H9 (cell line): ENCODE data around the gene VPS13A. TPM values are rescaled to one million over a fixed set of nuclear protein-coding genes. Genes with fewer than 3 reads are reported as not detected.

Source experiments
- DNase-seq: peaks from one replicate; pipeline ENCODE4 v3.0.0-alpha.2; 2017
- H2AFZ ChIP-seq: one replicate; pipeline ENCODE4 v1.6.1; 2013; ENCODE audit warnings: mild to moderate bottlenecking, low read length, control low read depth, moderate library complexity
- H2AK5ac ChIP-seq: 2 replicates; pipeline ENCODE4 v1.6.1; 2013; ENCODE audit warnings: low read length, control low read depth, mixed read lengths; ENCODE audit not compliant: insufficient read length
- H2BK120ac ChIP-seq: one replicate; pipeline ENCODE4 v1.6.1; 2013; ENCODE audit warnings: low read depth, mild to moderate bottlenecking, low read length, control low read depth, inconsistent platforms; ENCODE audit not compliant: poor library complexity, severe bottlenecking
- H2BK12ac ChIP-seq: 2 replicates; pipeline ENCODE4 v1.6.1; 2013; ENCODE audit warnings: low read length, control low read depth, mixed read lengths, low read depth; ENCODE audit not compliant: insufficient read length
- H2BK15ac ChIP-seq: 2 replicates; pipeline ENCODE4 v1.6.1; 2013; ENCODE audit warnings: low read depth, low read length, control low read depth
- H2BK20ac ChIP-seq: one replicate; pipeline ENCODE4 v1.6.1; 2013; ENCODE audit warnings: low read depth, mild to moderate bottlenecking, low read length, control low read depth, inconsistent platforms; ENCODE audit not compliant: poor library complexity, severe bottlenecking
- H2BK5ac ChIP-seq: 2 replicates; pipeline ENCODE4 v1.6.1; 2013; ENCODE audit warnings: low read length, control low read depth, mixed read lengths; ENCODE audit not compliant: insufficient read length
- H3K14ac ChIP-seq: 2 replicates; pipeline ENCODE4 v1.6.1; 2013; ENCODE audit warnings: low read length, control low read depth; ENCODE audit not compliant: insufficient read depth
- H3K18ac ChIP-seq: 2 replicates; pipeline ENCODE4 v1.6.1; 2013; ENCODE audit warnings: low read depth, mild to moderate bottlenecking, mixed read lengths, low read length, control low read depth; ENCODE audit not compliant: insufficient read length
- H3K23ac ChIP-seq: 2 replicates; pipeline ENCODE4 v1.6.1; 2013; ENCODE audit warnings: low read length, control low read depth, mixed read lengths, low read depth; ENCODE audit not compliant: insufficient read length
- H3K23me2 ChIP-seq: 2 replicates; pipeline ENCODE4 v1.6.1; 2013; ENCODE audit warnings: low read depth, mild to moderate bottlenecking, mixed read lengths, low read length, control low read depth; ENCODE audit not compliant: insufficient read length, poor library complexity, severe bottlenecking
- H3K27ac ChIP-seq: 2 replicates; pipeline ENCODE4 v1.5.1; 2013; ENCODE audit warnings: low read length, control low read depth, mixed read lengths, low read depth; ENCODE audit not compliant: insufficient read length
- H3K27me3 ChIP-seq: 2 replicates; pipeline ENCODE4 v1.6.1; 2013; ENCODE audit warnings: low read length, control low read depth, inconsistent platforms; ENCODE audit not compliant: insufficient read depth
- H3K4ac ChIP-seq: 2 replicates; pipeline ENCODE4 v1.6.1; 2013; ENCODE audit warnings: low read depth, mild to moderate bottlenecking, control low read depth, inconsistent platforms, low read length, moderate library complexity
- H3K4me1 ChIP-seq: 2 replicates; pipeline ENCODE4 v1.6.1; 2013; ENCODE audit warnings: low read length, control low read depth, inconsistent platforms; ENCODE audit not compliant: insufficient read depth
- H3K4me2 ChIP-seq: 2 replicates; pipeline ENCODE4 v1.6.1; 2013; ENCODE audit warnings: low read length, control low read depth, mixed read lengths; ENCODE audit not compliant: insufficient read length, insufficient read depth
- H3K56ac ChIP-seq: 2 replicates; pipeline ENCODE4 v1.6.1; 2013; ENCODE audit warnings: low read depth, mild to moderate bottlenecking, mixed read lengths, low read length, control low read depth; ENCODE audit not compliant: insufficient read length
- H3K79me1 ChIP-seq: 2 replicates; pipeline ENCODE4 v1.6.1; 2013; ENCODE audit warnings: low read depth, mild to moderate bottlenecking, moderate library complexity, low read length, control low read depth, inconsistent platforms; ENCODE audit not compliant: insufficient read depth, poor library complexity, severe bottlenecking
- H3K79me2 ChIP-seq: 2 replicates; pipeline ENCODE4 v1.6.1; 2013; ENCODE audit warnings: low read length, control low read depth, inconsistent platforms; ENCODE audit not compliant: insufficient read depth
- H3K9ac ChIP-seq: 2 replicates; pipeline ENCODE4 v1.6.1; 2013; ENCODE audit warnings: low read length, control low read depth, mixed read lengths; ENCODE audit not compliant: insufficient read length; ENCODE audit errors: extremely low read depth
- H3K9me3 ChIP-seq: one replicate; pipeline ENCODE4 v1.6.1; 2013; ENCODE audit warnings: low read depth, low read length, inconsistent platforms; ENCODE audit not compliant: control insufficient read depth
- H3T11ph ChIP-seq: one replicate; pipeline ENCODE4 v1.6.1; 2013; ENCODE audit warnings: mild to moderate bottlenecking, low read length, control low read depth, inconsistent platforms
- H4K20me1 ChIP-seq: one replicate; pipeline ENCODE4 v1.6.1; 2013; ENCODE audit not compliant: control insufficient read depth, insufficient read length, insufficient read depth
- H4K5ac ChIP-seq: 2 replicates; pipeline ENCODE4 v1.6.1; 2013; ENCODE audit warnings: low read depth, mild to moderate bottlenecking, mixed read lengths, low read length, control low read depth; ENCODE audit not compliant: insufficient read length
- H4K8ac ChIP-seq: replicated peaks from 2 replicates; pipeline ENCODE4 v1.6.1; 2013; ENCODE audit warnings: low read length, control low read depth, mixed read lengths, low read depth; ENCODE audit not compliant: insufficient read length
- H4K91ac ChIP-seq: 2 replicates; pipeline ENCODE4 v1.6.1; 2013; ENCODE audit warnings: low read depth, mild to moderate bottlenecking, moderate library complexity, mixed read lengths, low read length, control low read depth; ENCODE audit not compliant: insufficient read length
- H3K27ac Mint-ChIP-seq, 3 experiments: 2 replicates in 2 of 3; 3 replicates in 1 of 3; pipeline ENCODE4 v1.8.0; 2020 to 2021; ENCODE audit warnings: mixed read lengths in 3 of 3, mild to moderate bottlenecking in 1 of 3, moderate library complexity in 1 of 3
- H3K27me3 Mint-ChIP-seq: 2 replicates; pipeline ENCODE4 v1.8.0; 2021; ENCODE audit warnings: low read depth, mild to moderate bottlenecking, moderate library complexity, mixed read lengths
- H3K36me3 Mint-ChIP-seq, 3 experiments: 2 replicates in 2 of 3; 3 replicates in 1 of 3; pipeline ENCODE4 v1.8.0; 2020 to 2021; ENCODE audit warnings: low read depth in 3 of 3, mixed read lengths in 3 of 3; ENCODE audit not compliant: insufficient read depth in 1 of 3
- H3K4me1 Mint-ChIP-seq, 2 experiments: 2 replicates each; pipeline ENCODE4 v1.8.0; 2020; ENCODE audit warnings: mixed read lengths in 2 of 2
- H3K4me3 Mint-ChIP-seq, 2 experiments: 2 replicates in 1 of 2; 3 replicates in 1 of 2; pipeline ENCODE4 v1.8.0; 2020 to 2021; ENCODE audit warnings: mild to moderate bottlenecking in 2 of 2, mixed read lengths in 2 of 2, moderate library complexity in 1 of 2
- H3K9me3 Mint-ChIP-seq, 2 experiments: 2 replicates in 1 of 2; 3 replicates in 1 of 2; pipeline ENCODE4 v1.8.0; 2020; ENCODE audit warnings: mild to moderate bottlenecking in 2 of 2, mixed read lengths in 2 of 2, moderate library complexity in 1 of 2
- WGBS: extraction: QIAGEN DNeasy Blood & Tissue Kit; methylation state at CpG from one replicate; pipeline ENCODE4 v1.1.7; 2013; ENCODE audit warnings: missing lambda C conversion rate, low lambda C conversion rate, mixed read lengths; ENCODE audit not compliant: insufficient read length; ENCODE audit errors: extremely low coverage; 5-methylcytosine and 5-hydroxymethylcytosine counted together
- total RNA-seq: library from RNA; stranded (reverse); gene quantifications from 2 replicates; pipeline ENCODE4 v1.2.1, GENCODE V29; 2021
- TF ChIP-seq, protein P1 (sequence below): fragments of 200-600 bp; sonication (generic); conservative IDR thresholded peaks from 3 replicates; pipeline ENCODE4 v1.8.0; 2021; ENCODE audit warnings: antibody characterized with exemption, mild to moderate bottlenecking

Gene VPS13A
- total RNA-seq, 1 experiment from 2014 or later = 34.0 TPM

DNA sequence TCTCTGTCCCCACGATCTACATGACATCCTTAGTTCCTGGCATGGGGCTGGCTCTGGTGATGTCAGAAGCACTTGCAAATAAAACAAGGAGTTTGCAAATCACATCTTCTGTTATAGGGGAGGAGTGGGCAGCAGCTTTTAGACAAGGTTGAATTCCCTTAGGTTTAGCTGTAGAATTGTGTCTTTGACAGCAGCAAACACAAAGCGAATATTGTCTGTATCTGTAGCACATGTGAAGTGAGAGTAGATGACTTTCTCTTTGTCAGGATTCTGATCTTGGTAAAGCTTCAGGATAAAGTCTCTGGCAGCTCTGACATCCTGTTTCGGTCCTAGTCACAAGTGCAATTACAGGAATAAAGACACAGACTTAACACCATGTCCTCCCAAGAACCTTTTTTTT is 246.5 kb downstream of the VPS13A start:
- no peak overlapping the region for H2BK20ac ChIP-seq
- H4K8ac ChIP-seq = no peak overlapping the region
- H3K79me1 ChIP-seq = no peaks in the 10 kb centered on the region
- H3K23ac ChIP-seq = no peak overlapping the region
- H3K9ac ChIP-seq = no peak overlapping the region
- H4K20me1 ChIP-seq = no peaks in the 10 kb centered on the region
- no peaks in the 10 kb centered on the region for H3K79me2 ChIP-seq
- H3K56ac ChIP-seq = no peak overlapping the region
- no peak for DNase-seq
- no peak overlapping the region for H2BK15ac ChIP-seq
- no peak overlapping the region; a peak in 1 of 7 replicates for H3K27ac Mint-ChIP-seq
- no peak overlapping the region for H2AFZ ChIP-seq
- H3K4me1 ChIP-seq = no peaks in the 10 kb centered on the region
- no peak overlapping the region for H3T11ph ChIP-seq
- no peaks in the 10 kb centered on the region; a peak in 1 of 4 replicates for H3K4me1 Mint-ChIP-seq
- H4K5ac ChIP-seq = no peak overlapping the region
- no peak overlapping the region for H3K27ac ChIP-seq
- no peak overlapping the region for H2BK12ac ChIP-seq
- no peaks in the 10 kb centered on the region; a peak in 2 of 7 replicates for H3K36me3 Mint-ChIP-seq
- H3K9me3 Mint-ChIP-seq = no peaks in the 10 kb centered on the region; a peak in 1 of 5 replicates
- H3K9me3 ChIP-seq = no peaks in the 10 kb centered on the region
- H3K4me3 Mint-ChIP-seq = no peak overlapping the region
- no peak overlapping the region for H4K91ac ChIP-seq
- H3K4me2 ChIP-seq = no peak overlapping the region
- H2BK120ac ChIP-seq = no peak overlapping the region
- TF ChIP-seq, protein P1, sequence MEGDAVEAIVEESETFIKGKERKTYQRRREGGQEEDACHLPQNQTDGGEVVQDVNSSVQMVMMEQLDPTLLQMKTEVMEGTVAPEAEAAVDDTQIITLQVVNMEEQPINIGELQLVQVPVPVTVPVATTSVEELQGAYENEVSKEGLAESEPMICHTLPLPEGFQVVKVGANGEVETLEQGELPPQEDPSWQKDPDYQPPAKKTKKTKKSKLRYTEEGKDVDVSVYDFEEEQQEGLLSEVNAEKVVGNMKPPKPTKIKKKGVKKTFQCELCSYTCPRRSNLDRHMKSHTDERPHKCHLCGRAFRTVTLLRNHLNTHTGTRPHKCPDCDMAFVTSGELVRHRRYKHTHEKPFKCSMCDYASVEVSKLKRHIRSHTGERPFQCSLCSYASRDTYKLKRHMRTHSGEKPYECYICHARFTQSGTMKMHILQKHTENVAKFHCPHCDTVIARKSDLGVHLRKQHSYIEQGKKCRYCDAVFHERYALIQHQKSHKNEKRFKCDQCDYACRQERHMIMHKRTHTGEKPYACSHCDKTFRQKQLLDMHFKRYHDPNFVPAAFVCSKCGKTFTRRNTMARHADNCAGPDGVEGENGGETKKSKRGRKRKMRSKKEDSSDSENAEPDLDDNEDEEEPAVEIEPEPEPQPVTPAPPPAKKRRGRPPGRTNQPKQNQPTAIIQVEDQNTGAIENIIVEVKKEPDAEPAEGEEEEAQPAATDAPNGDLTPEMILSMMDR = no peak
- no peak overlapping the region for H3K4ac ChIP-seq
- WGBS = no CpG with 5 or more reads among the region's 3 CpGs
- no peak overlapping the region for H2AK5ac ChIP-seq
- no peaks in the 10 kb centered on the region for H3K23me2 ChIP-seq
- no peak overlapping the region for H3K14ac ChIP-seq
- no peak overlapping the region for H3K18ac ChIP-seq
- no peak overlapping the region for H2BK5ac ChIP-seq
- H3K27me3 Mint-ChIP-seq = no peaks in the 10 kb centered on the region
- no peaks in the 10 kb centered on the region for H3K27me3 ChIP-seq
